ENCODE data around the gene TRMT61A.
"Not testable (repeated sequence)": the region's sequence is repeated elsewhere in the genome, so short reads cannot be mapped to it uniquely, and the experiment has no call there.

Gene TRMT61A

DNA sequence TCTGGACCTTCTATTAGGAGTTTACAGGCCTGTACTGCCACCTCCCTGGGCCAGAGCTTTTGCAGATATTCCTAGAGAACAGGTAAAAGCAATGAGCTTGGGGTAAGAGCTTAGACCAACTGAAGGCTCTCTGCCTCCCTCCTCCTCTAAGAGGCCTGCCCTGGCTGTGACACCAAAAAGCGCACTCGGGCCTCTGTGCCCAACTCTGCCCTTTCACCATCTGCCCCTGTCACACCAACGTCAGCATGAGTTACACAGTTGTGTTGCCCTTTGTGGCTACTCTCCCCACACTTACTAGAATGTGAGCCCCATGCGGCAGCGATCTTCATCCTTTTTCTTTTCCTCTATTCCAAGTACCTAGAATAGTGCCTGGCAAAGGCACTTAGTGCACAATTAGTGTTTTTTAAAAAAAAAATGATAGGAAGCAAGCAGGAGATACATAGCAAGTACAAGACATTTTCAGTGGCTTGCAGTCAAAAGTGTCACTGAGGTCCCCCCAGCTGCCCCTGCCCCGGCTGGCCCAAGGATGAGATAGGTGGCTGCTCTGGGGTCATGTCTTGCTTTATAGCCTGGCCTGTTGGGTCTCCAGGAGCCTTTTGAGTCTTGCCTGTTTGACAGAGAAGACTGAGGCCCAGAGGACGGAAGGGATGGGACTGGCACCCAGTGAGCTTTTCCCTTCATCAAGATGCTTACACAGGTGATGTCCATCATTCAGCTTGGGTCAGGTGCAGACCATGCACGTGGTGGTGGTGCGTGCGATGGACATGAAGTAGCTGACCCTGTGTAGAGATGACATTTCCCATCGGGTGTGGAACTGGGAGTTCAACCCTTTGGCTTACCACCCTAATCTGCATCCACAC is 18.9 kb upstream of the TRMT61A start:
- no peak for FAIRE-seq

DNA sequence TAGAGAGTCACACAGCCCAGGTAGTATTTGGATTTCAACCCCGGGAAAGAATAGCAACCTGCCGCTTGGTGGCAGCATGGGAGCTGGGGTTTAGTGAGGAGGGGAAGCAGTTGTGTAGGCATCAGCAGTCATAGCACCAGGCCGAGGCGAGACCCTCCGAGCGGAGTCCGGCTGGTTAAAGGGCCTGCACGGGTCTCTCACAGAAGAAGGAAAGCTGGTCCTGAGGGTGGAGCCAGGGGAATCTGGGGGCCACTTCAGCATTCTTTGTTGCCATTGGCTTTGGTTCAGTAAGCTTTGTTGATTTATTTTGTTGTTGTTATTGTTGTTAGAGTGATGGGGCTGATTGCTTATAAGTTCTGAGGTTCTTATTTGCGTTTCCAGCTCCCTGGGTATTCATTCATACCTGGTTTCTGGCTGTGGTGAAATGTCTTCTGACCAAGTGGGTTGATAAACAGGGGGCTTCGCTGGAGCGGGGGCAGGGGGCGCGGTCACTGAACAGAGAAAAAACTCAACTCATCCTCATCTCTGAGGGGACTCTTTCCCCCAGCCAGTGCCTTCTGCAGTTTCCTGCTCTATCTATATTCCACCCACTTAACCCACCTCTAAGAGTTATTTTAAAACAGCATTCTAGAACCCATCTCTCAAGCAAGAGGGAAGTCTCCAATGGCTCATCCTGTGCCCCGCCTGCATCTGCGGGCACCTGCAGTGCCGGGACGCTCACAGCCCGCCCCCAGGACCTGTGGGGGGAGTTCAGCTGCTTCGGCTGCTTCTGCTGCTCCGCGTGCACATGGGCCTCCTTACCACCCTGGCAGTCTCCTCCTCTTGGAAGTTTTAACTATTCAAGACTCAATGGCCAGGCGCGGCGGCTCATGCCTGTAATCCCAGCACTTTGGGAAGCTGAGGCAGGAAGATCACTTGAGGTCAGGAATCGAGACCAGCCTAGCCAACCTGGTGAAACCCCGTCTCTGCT is 18.0 kb upstream of the TRMT61A start:
- no peak for FAIRE-seq

DNA sequence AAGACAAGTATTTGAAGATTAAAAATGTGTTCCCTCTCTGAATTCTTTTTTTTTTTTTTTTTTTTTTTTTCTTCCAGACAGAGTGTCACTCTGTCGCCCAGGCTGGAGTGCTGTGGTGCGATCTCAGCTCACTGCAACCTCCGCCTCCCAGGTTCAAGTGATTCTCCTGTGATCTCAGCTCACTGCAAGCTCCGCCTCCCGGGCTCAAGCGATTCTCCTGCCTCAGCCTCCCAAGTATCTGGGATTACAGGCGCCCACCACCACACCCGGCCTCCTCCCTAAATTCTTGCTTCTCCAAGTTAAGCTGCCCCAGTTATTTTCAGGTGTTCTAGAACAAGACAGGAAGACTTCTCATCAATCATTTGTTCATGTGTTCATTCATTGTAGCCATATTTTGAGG is 16.8 kb upstream of the TRMT61A start:
- FAIRE-seq: not testable (repeated sequence)

DNA sequence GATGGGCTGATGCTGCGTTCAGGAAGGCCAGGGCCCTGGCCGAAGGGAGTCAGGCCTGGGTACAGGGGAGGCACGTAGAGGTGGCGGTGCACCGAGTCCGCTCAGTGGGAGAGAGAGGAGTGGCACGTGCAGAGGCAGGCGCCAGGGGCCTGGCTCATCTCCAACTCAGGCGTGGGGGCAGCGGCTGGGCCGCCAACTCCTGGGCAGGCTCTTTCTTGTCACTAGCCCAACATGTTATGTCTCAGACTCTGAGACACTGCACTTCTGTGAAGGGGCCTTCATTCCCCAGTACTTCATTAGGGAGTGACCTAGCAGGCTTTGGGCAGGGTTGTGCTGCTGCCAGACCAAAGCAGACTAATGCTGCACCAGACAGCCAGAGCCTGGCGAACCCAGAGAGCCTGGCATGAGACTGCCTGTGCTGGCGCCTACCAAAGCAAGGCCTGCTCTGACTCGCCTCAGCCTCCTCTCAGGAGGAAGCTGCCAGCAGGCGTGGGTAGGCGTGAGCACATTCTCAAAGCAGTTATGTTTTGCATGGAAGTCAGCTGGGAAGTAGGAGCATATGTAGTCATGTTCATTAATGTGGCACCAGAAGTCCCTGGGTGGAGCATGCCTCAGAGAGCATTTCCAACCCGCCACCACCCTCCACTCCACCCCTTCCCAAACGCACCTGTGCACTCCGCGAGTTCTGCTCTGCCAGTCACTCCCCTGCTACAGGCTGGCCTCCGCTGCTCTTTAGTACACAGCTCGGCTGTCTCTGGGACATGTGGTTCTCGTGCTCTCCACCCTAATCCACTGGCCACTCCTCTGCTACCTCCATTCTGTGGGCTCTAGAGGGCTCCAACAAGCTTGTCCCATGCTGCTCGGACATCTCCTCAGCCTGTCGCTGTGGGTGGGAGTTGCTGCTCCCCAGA is 16.0 kb upstream of the TRMT61A start:
- no peak for FAIRE-seq

DNA sequence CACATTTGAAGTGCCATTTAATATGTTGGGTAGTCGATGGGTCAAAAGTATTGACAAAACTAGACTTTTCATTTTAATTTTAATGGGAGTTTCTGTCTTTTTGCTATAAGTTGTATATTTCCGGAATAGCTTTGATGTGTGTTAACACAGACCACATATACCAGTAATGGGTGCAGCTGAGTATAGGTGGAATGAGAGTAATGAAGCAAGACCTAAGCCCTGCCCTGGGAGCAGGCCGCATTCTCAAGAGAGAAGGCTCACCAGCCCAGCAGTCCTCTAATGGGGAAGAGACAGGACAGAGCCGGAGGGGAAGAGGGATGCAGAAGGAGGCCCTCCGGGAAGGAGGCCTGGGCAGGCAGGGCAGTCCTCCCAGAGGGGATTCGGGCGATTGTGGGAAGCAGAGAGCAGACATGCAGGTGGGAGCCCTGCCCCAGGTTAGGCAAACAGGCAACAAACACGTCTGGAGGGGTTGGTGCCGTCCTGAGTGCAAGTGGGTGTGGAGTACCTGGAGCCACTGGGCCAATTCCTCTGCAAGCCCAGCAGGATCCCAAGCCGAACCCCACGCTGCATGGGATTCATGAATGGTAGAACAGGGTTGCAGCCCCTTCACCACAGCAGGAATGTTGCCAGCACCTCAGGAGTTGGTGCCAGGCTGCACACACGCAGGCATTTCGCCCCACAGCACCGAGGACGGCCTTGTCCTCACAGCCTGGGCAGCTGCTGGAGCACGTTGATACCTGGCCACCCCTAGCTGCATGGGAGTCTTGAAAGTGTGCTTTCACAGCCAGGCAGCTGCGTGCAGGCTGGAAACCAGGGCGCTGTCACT is 14.2 kb upstream of the TRMT61A start:
- FAIRE-seq: no peak

DNA sequence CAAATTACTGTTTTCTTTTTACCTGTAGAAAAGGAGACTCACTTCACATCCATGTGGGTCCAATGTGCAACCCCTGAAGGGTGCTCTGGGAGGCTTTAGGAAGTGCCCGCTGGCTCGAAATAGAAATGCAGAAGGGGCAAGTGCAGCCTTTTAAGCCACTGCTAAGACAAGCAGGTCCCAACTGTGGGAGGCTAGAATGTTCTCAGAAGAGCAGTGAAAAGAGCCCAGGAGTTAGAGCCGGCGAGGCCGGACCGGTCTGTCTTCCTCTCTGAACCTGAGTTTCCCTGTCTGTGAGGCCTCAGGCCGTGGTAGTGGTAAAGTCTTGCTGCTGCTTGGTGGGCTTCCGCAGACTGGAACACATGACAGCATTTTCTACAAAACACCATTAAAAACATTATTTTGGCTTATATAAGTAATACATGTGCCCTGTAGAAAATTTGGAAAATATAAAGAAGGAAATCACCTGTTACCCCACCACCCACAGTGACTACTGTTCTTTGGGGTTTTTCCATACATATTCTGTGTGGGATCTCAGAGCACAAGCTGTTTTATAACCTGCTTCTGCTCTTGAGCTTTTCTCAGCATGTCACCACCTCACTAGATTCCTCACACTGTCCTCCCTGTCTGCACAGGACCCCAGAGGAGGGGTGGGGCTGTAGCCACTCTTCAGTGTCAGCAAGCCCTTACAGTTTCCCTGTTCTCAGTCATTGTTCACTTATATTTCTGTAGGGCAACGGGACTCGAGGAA is 12.4 kb upstream of the TRMT61A start:
- no peak for FAIRE-seq

DNA sequence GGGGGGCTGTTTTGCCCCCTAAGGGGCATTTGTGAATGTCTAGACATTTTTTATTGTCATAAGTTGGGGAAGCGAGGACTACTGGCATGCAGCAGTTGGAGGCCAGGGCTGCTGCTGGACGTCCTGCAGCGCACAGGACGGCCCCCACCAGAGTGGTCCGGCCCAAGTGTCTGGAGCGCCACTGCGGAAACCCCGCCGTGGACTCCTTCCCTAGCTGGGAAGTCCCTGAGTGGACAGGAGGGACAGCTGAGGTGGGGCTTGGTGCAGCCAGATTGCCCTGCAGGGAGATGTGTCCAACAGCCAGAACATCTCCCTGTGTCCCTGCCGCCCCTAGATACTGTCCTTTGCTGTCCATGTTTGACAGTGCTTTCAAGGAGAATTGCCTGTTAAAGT is 11.8 kb upstream of the TRMT61A start:
- no peak for FAIRE-seq

DNA sequence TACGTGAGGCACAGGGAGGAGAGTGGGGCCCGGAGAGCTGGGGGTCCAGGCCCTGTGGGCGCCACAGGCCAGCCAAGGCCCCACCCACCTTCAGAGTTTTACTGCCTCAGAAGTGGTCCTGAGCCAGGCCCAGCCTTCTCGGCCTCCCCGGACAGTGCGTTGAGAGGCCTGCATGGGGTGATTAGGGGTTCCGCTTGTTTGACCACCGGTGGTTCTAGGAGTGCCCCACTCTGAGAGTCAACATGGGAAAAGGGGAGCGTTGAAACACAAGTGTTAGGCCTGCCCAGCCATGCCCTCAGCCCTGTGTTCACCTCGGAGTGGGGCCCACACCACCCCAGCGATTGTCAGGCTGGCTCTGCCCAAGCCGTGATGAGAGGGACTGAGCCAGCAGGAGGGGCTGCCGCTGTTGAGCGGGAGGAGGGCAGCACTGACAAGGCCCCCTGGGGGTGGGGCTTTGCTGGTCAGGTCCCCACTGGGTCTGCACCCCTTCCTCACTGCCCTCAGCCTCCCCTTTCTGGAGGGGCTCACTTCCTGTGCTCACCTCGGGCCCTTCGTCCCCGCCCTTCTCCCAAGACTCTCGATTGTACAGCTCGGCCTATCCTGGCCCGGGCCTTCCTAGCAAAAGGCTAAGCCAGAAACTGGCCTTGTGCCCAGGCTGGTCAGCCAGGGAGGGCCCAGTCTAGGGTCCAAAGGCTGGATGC is 11.1 kb upstream of the TRMT61A start:
- no peak for FAIRE-seq

DNA sequence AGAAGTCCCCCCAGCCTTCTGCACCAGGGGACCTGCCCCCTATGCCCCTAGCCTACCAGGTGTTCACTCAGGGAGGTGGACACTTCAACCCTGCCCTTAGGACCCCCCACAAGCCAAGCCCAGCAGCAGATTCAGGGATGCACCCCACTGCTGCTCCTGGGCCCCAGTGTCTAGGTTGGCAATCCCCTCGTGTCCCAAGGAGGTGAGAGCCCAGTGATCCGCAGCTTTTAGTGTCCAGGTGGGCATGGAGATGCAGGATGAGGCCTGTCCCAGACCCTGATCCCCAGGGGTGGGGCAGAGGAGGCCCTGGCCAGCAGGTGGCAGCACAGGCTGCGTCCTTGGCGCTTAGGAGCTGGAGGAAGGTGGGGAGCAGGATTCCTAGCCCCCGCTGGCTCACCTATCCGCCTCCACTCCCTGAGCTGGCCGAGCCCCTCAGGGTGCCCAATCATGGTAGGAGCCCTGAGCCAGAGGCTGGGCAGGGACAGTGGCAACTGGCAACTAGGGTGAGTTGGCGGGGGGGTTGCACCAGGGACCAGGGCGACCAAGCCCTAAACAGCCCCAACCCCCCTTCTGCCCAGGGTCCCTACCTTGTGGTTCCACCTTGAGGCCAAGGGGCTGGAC is 10.5 kb upstream of the TRMT61A start:
- no peak for FAIRE-seq

DNA sequence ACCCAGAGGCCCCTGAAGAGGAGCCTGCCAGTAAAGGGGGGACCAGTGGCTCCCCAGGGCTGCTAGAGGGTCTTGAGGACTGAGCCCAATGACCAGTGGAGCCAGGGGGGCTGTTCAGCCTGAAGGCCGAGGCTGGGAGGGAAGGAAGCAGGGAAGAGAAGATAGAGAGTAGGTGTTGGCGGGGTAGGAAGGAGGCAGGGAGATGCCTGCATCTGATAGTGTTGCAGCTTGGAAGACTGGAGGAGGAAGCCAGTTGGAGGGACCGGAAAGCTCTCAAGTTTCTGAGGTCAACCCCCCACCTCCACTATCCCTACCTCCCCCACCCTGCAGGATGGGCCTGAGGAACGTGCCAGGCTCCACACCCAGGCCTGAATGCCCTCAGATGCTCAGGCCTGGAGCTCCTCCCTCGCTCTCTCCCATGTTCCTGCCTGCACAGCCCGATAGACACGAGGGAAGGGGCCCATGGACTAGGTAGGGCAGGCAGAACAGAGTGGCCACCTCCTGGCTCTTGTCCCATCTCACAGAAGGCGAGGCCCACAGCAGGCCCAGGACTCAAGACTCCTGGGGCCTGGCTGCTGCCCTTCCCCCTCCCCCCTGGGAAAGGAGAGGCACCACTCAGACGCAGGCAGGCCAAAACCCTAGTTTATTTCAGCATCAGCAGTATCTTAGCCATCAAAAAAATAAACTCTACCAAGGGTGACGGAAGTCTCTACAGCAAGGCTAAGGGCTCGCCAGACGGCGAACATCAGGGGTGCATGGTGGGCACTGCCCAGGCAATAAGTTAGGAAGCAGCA is 9.8 kb upstream of the TRMT61A start:
- no peak for FAIRE-seq

DNA sequence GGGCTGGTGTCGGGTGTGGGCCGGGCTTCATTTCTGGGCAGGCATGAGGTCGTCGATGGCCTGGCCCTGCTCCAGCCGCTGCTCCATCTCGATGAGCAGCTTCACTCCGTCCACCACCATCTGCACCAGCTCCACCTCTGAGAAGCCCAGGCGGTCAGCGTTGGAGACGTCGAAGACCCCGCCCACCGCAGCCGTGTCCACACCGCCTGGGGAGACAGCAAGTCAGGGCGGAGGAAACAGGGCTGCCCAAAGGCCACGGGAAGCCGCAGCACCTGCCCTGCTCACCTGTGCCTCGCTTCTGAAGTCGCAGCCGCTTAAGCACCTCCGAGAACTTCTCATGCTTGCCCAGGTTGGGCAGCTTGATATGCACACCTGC is 9.2 kb upstream of the TRMT61A start:
- FAIRE-seq: no peak

DNA sequence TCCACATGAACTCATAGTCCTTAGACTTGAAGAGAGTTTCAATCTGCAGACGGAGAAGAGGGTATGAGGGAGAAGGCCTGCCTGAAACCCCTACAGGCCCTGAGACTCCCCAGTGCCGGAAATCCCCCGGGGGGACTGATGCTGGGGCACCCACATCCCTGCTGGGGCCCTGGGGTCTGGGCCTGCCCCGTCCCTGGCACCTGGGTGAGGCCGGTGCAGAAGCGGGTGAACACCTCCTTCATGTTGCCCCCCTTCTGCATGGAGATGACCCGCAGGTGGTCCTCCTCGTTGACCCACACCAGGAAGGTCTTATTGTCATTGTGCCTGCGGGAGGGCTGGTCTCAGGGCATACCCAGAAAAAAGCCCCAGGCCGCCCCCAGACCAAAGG is 8.7 kb upstream of the TRMT61A start:
- no peak for FAIRE-seq

DNA sequence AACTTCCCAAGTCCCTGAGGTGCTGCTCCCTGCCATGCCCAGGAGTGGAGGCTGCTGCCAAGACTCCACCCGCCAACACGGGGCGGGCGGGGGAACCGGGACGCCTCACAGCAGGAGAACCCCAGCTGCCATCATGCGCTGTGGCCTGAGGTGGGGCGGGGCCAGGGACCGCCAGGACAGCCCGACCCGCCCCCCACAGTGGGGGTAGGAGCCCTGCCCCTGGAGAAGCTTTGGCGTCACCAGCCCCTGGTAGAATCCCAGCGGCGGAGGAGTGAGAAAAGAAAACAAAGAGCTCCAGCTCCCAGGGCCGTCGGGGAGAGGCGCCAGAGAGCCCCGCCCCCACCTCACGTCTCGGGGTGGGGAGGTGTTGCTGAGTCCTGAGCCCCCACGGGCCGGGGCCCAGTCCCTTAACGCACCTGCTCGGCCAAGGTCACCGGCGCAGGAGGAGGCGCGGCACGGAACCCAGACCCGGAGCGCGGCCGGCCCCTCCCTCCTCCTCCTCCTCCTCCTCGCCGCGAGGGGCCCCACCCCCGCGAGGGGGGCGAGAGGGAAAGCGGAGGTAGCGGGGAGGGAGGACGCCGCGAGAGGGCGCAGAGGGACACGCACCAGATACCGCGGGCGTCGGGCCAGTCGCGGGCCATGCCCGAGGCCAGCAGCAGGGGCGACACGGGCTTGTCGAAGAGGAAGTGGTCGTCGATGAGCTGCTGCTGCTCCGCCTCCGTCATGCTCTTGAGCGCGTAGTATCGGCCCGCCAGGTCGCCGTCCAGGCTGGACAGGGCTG is 8.1 kb upstream of the TRMT61A start:
- FAIRE-seq: no peak

DNA sequence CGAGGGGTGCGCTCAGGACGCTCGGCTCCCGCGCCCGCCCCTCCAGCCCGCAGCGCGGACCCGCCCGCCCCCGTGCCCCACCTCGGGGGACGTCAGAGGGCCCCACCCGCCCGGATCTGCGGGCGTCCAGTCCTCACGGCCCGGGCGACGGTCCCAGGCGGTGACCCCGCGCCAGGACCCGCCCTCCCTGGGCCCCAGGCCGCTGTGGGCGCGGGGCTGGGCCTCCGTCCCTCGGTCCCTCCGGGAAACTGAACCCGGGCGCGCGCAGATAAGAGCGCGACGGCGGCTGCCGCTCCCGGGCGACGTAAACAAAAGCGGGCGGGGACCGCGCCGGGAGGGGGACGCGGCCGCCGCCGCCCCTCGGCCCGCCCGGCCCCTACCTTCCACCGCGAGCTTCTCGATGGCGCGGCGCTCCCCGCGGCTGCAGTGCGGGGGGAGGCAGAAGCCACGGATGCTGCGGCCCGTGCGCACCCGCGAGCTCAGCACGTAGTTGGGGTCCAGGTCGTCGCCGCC is 7.5 kb upstream of the TRMT61A start:
- FAIRE-seq: no peak

DNA sequence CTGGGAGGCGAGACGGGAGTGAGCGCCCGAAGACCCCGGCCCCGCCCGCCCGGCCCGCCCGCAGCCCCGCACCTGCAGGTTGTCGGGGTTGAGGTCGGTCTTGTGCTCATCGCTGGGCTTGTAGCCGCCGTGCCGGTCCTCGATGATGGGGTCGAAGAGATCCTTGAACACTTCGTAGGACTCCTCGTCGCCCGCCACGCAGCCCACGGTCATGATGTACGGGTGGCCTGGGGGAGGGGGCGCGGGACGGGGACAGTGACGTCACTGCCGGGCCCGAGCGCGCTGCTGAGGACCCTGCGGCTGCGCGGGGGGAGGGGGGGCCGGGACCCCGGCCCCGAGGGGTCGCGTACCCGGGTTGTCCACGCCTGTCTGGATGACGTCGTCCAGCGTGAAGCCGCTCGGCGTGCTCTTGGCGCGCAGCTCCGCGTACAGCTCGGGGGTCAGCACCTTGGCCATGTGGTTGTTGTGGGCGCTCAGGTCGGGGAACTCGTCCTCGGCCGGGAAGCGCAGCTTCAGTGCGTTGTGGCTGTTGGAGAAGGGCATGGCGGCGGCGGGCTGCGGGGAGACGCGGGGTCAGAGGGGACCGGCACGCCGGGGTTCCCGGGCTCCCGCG is 6.9 kb upstream of the TRMT61A start:
- FAIRE-seq: no peak

DNA sequence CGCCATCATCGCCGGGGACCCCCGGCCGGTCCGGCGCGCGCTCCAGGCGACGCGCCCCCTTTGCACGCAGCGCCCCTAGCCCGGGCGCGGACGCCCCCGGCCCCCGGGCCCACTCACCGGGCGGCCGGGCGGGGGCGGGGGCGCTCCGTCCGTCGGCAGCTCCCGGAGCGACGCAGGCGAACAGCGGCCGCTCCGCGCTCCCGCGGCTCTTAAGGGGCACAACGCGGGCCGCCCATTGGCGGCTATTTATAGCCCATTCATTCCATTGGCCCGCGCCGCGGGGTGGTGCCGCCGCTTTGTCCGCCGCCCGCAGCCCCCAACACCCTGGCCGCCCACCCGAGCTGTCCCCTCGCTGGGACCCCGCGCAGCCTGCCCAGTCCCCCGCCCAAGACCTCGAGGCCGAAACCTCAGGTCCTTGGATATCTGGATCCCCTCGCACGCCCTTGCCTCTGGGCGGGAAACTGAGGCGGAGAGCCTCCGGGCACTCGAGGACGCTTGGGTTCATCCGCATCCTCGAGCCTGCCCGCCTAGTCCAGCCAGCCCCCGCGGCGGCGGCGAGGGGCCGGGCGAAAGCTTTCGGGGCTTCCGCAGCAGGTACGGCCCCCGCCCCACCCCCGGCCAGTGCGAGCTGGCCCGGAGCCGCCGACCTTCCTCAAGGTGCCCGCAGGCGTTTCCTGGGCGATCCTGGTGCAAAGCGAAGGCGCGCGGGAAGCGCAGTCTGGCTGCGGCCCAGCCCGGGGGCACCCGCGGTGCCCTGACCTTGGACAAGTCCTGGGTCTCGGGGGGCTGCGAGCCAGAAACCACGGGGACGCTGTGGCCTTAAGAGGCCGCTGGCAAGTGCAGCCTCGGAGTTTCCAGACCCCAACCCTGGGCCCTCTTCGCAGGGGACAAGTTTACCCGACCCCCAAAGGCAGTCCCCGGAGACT is 6.1 kb upstream of the TRMT61A start, which contains the start of gene CKB:
TSS of gene CKB (minus strand) at position 182 of the 926 bp plus-strand sequence. CDS start 337 bp downstream, outside the sequence.
- FAIRE-seq: no peak

Data from islet of Langerhans (tissue), 1 donor.